OCI-LY7 (cell line): ENCODE measurements around the gene CTNNA1. TPM values are rescaled to one million over a fixed set of nuclear protein-coding genes. Genes with fewer than 3 reads are reported as not detected.

ENCODE experiments used
- BruUV-seq: library from RNA; stranded (reverse); fragments of 400-500 nt; replicated peaks from 2 replicates; lab custom pipeline; 2021; lab: Mats Ljungman, UMichigan
- CTCF ChIA-PET: fragments of 300-600 bp; sonication (Branson Sonifier 250); formaldehyde crosslinking; loops from one replicate; lab custom pipeline; 2022; ENCODE audit warnings: antibody characterized with exemption; ENCODE audit not compliant: unreplicated experiment; lab: Charles Lee
- POLR2A ChIA-PET: fragments of 300-600 bp; sonication (Branson Sonifier 250); formaldehyde crosslinking; loops from one replicate; lab custom pipeline; 2022; ENCODE audit warnings: antibody characterized with exemption; lab: Charles Lee
- DNase-seq: peaks from one replicate; pipeline ENCODE4 v3.0.0-alpha.2; 2015; ENCODE audit warnings: low spot score
- H2AFZ ChIP-seq: fragments of 200-600 bp; sonication (generic), shearing (Covaris generic); 2 replicates; pipeline ENCODE4 v1.6.1; 2014; ENCODE audit warnings: mild to moderate bottlenecking, antibody characterized with exemption, low read length, moderate library complexity
- H3K27ac ChIP-seq: fragments of 200-600 bp; sonication (generic); 2 replicates; pipeline ENCODE4 v1.5.1; 2014; ENCODE audit warnings: mixed run types, low read depth, mild to moderate bottlenecking, moderate library complexity, low read length, inconsistent platforms; ENCODE audit not compliant: poor library complexity, severe bottlenecking
- H3K36me3 ChIP-seq: fragments of 200-600 bp; sonication (generic); 2 replicates; pipeline ENCODE4 v1.6.1; 2014; ENCODE audit warnings: mild to moderate bottlenecking, antibody characterized with exemption, low read length, moderate library complexity, mixed read lengths; ENCODE audit not compliant: insufficient read depth
- H3K4me1 ChIP-seq: fragments of 200-600 bp; sonication (generic); 2 replicates; pipeline ENCODE4 v1.5.1; 2014; ENCODE audit warnings: mild to moderate bottlenecking, low read length; ENCODE audit not compliant: insufficient read depth, poor library complexity, severe bottlenecking
- H3K4me2 ChIP-seq: fragments of 200-600 bp; sonication (generic); 2 replicates; pipeline ENCODE4 v1.6.1; 2014; ENCODE audit warnings: mild to moderate bottlenecking, low read length
- H3K4me3 ChIP-seq: fragments of 200-600 bp; sonication (generic); 2 replicates; pipeline ENCODE4 v1.5.1; 2014; ENCODE audit warnings: mild to moderate bottlenecking, low read depth, low read length; ENCODE audit not compliant: poor library complexity, severe bottlenecking
- H3K79me2 ChIP-seq: fragments of 200-600 bp; sonication (generic); 2 replicates; pipeline ENCODE4 v1.6.1; 2016; ENCODE audit warnings: low read depth, mild to moderate bottlenecking, low read length, moderate library complexity, mixed read lengths; ENCODE audit not compliant: insufficient read depth
- H3K9me2 ChIP-seq: fragments of 200-600 bp; sonication (generic); 2 replicates; pipeline ENCODE4 v1.6.1; 2016; ENCODE audit warnings: mild to moderate bottlenecking, low read length, mixed read lengths; ENCODE audit not compliant: insufficient read depth
- H3K9me3 ChIP-seq: fragments of 200-600 bp; sonication (generic); 2 replicates; pipeline ENCODE4 v1.6.1; 2014; ENCODE audit warnings: mild to moderate bottlenecking, mixed run types, low read length, mixed read lengths
- H4K20me1 ChIP-seq: fragments of 200-600 bp; sonication (generic); 2 replicates; pipeline ENCODE4 v1.6.1; 2014; ENCODE audit warnings: mild to moderate bottlenecking, antibody characterized with exemption, low read length, moderate library complexity, mixed read lengths; ENCODE audit not compliant: insufficient read depth
- EZH2phosphoT487 ChIP-seq: fragments of 200-600 bp; sonication (generic); IDR thresholded peaks from 2 replicates; pipeline ENCODE4 v1.6.1; 2018; ENCODE audit warnings: low read depth, borderline replicate concordance, mild to moderate bottlenecking, mixed run types, antibody characterized with exemption, low read length, moderate library complexity, mixed read lengths
- intact Hi-C: fragments of 100-400 bp; cut with micrococcal nuclease; formaldehyde crosslinking; loops from one replicate; pipeline ENCODE4 v1.10.0; 2022; ENCODE audit not compliant: unreplicated experiment
- total RNA-seq, 2 experiments: library from RNA; depleted of rRNA in 1 of 2; stranded (reverse); fragments of >200 nt in 1 of 2; shearing (Covaris generic) in 1 of 2; gene quantifications; 2 replicates each; pipeline ENCODE4 v1.2.3, GENCODE V29; 2014 to 2022
- TF ChIP-seq, protein P1 (sequence below): fragments of 200-600 bp; sonication (generic); conservative IDR thresholded peaks from 2 replicates; pipeline ENCODE4 v1.5.1; 2014; ENCODE audit warnings: mild to moderate bottlenecking, antibody characterized with exemption, low read length, moderate library complexity, mixed read lengths

CTNNA1 gene
- total RNA-seq, 2 experiments from 2014 or later, result 40.4 to 42.7 TPM

GRCh38 chr5:138824516-138824915 is 71.3 kb downstream of the CTNNA1 start:
- no TSS peak for BruUV-seq
- DNase-seq, result no peak
- TF ChIP-seq, protein P1, sequence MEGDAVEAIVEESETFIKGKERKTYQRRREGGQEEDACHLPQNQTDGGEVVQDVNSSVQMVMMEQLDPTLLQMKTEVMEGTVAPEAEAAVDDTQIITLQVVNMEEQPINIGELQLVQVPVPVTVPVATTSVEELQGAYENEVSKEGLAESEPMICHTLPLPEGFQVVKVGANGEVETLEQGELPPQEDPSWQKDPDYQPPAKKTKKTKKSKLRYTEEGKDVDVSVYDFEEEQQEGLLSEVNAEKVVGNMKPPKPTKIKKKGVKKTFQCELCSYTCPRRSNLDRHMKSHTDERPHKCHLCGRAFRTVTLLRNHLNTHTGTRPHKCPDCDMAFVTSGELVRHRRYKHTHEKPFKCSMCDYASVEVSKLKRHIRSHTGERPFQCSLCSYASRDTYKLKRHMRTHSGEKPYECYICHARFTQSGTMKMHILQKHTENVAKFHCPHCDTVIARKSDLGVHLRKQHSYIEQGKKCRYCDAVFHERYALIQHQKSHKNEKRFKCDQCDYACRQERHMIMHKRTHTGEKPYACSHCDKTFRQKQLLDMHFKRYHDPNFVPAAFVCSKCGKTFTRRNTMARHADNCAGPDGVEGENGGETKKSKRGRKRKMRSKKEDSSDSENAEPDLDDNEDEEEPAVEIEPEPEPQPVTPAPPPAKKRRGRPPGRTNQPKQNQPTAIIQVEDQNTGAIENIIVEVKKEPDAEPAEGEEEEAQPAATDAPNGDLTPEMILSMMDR, result no peak
- no peak for TF ChIP-seq EZH2phosphoT487
- Histone ChIP-seq H3K9me3 (no peaks in the 10 kb centered on the region), H3K4me1 (no peaks in the 10 kb centered on the region), H2AFZ (no peak overlapping the region), H3K36me3 (no peaks in the 10 kb centered on the region), H3K9me2 (no peaks in the 10 kb centered on the region), H3K4me3 (no peak overlapping the region), H3K27ac (no peak overlapping the region), H3K4me2 (no peak overlapping the region), H4K20me1 (no peaks in the 10 kb centered on the region), H3K79me2 (no peaks in the 10 kb centered on the region)
- intact Hi-C loops, result no loop called here
- ChIA-PET CTCF (no interaction called here), POLR2A (interaction anchor here (0.6 to 1.1 kb wide), 4 partner anchors 12 to 89 kb away, joined by 3 to 5 read pairs (median 4); no protein-coding TSS in a partner anchor)

GRCh38 chr5:138824924-138825863 is 72.0 kb downstream of the CTNNA1 start:
- intact Hi-C loops, result loop anchor here (5.0 kb wide), 1 partner anchor 437 kb away; no protein-coding TSS in a partner anchor
- ChIA-PET CTCF (no interaction called here), POLR2A (interaction anchor here (0.6 to 1.1 kb wide), 4 partner anchors 13 to 90 kb away, joined by 3 to 5 read pairs (median 4); no protein-coding TSS in a partner anchor)
- no peaks in the 10 kb centered on the region for H3K9me2 ChIP-seq
- TF ChIP-seq, protein P1, result peak; percentile 86
- no peak for TF ChIP-seq EZH2phosphoT487
- no peaks in the 10 kb centered on the region for H3K79me2 ChIP-seq
- no peak overlapping the region for H3K27ac ChIP-seq
- no peaks in the 10 kb centered on the region for H4K20me1 ChIP-seq
- H3K9me3 ChIP-seq, result no peaks in the 10 kb centered on the region
- no peak overlapping the region for H2AFZ ChIP-seq
- DNase-seq, result peak; percentile 48
- no peak overlapping the region for H3K4me3 ChIP-seq
- no peaks in the 10 kb centered on the region for H3K36me3 ChIP-seq
- H3K4me2 ChIP-seq, result no peak overlapping the region
- H3K4me1 ChIP-seq, result no peaks in the 10 kb centered on the region
- no TSS peak for BruUV-seq
